ENCODE measurements around the gene FGF6. TPM values are rescaled to one million over a fixed set of nuclear protein-coding genes. Genes with fewer than 3 reads are reported as not detected.
"Not testable (repeated sequence)": the region's sequence is repeated elsewhere in the genome, so short reads cannot be mapped to it uniquely, and the experiment has no call there.

FGF6 gene
- total RNA-seq, 1 experiment from 2014 or later = not detected

GRCh38 chr12:4418913-4419312 is 26.7 kb downstream of the FGF6 start:
- DNase-seq (ENCODE audit: low spot score) = no peak

GRCh38 chr12:4417936-4418335 is 27.7 kb downstream of the FGF6 start:
- DNase-seq (ENCODE audit: low spot score) = no peak

GRCh38 chr12:4417455-4417854 is 28.2 kb downstream of the FGF6 start:
- DNase-seq (ENCODE audit: low spot score) = no peak

- no peak for DNase-seq (ENCODE audit: low spot score)
Measured at GRCh38 chr12:4416276-4416675, 29.3 kb downstream of the FGF6 start.

- DNase-seq (ENCODE audit: low spot score) = no peak
Measured at GRCh38 chr12:4412465-4412864, 33.1 kb downstream of the FGF6 start.

GRCh38 chr12:4412056-4412455 is 33.6 kb downstream of the FGF6 start:
- no peak for DNase-seq (ENCODE audit: low spot score)

GRCh38 chr12:4407136-4407535 is 38.5 kb downstream of the FGF6 start:
- no peak for DNase-seq (ENCODE audit: low spot score)

GRCh38 chr12:4404877-4405637 is 40.6 kb downstream of the FGF6 start:
- DNase-seq (ENCODE audit: low spot score) = not testable (repeated sequence)

- DNase-seq (ENCODE audit: low spot score) = no peak
Measured at GRCh38 chr12:4402996-4403395, 42.6 kb downstream of the FGF6 start.

GRCh38 chr12:4401117-4401516 is 44.5 kb downstream of the FGF6 start:
- DNase-seq (ENCODE audit: low spot score) = no peak

GRCh38 chr12:4395818-4396217 is 49.8 kb downstream of the FGF6 start:
- no peak for DNase-seq (ENCODE audit: low spot score)

GRCh38 chr12:4393211-4393610 is 52.4 kb downstream of the FGF6 start:
- no peak for DNase-seq (ENCODE audit: low spot score)

GRCh38 chr12:4392223-4392742 is 53.3 kb downstream of the FGF6 start:
- no peak for DNase-seq (ENCODE audit: low spot score)

- no peak for DNase-seq (ENCODE audit: low spot score)
Measured at GRCh38 chr12:4388662-4389061, 57.0 kb downstream of the FGF6 start.

- DNase-seq (ENCODE audit: low spot score) = no peak
Measured at GRCh38 chr12:4388032-4388431, 57.6 kb downstream of the FGF6 start.

GRCh38 chr12:4387607-4388006 is 58.0 kb downstream of the FGF6 start:
- no peak for DNase-seq (ENCODE audit: low spot score)

- DNase-seq (ENCODE audit: low spot score) = no peak
Measured at GRCh38 chr12:4386801-4387200, 58.8 kb downstream of the FGF6 start.

Other genes starting within 250 kb of the FGF6 start
- gene CCND2, start 172.1 kb downstream of the FGF6 start, total RNA-seq (2014; rRNA removed; shearing (Covaris generic)) = 92.1 and 98.0 TPM in 2 replicates
- 8.0 and 15.4 TPM in 2 replicates for gene TIGAR, start 124.6 kb downstream of the FGF6 start, total RNA-seq (2014; rRNA removed; shearing (Covaris generic))
- gene FGF23, start 66.1 kb downstream of the FGF6 start, total RNA-seq (2014; rRNA removed; shearing (Covaris generic)) = not detected in 2 replicates
- 42.9 and 64.2 TPM in 2 replicates for gene RAD51AP1, start 93.1 kb upstream of the FGF6 start, total RNA-seq (2014; rRNA removed; shearing (Covaris generic))
- 104 and 124 TPM in 2 replicates for gene DYRK4, start 116.4 kb upstream of the FGF6 start, total RNA-seq (2014; rRNA removed; shearing (Covaris generic))
- 1.4 and 1.9 TPM in 2 replicates for gene AKAP3, start 203.2 kb upstream of the FGF6 start, total RNA-seq (2014; rRNA removed; shearing (Covaris generic))
- gene NDUFA9, start 203.3 kb upstream of the FGF6 start, total RNA-seq (2014; rRNA removed; shearing (Covaris generic)) = 169 and 181 TPM in 2 replicates

Data from H4 (cell line).